ENCODE measurements around the gene CDKN1C.

Gene CDKN1C

GRCh38 chr11:2885017-2885677, 428 bp downstream of the CDKN1C start:
- H3K9ac ChIP-seq (ENCODE audit: low read length): peak overlapping the region; percentile 52
- H3K4me3 ChIP-seq (ENCODE audit: low read depth, low read length): peak overlapping the region; percentile 68
- no peak overlapping the region for H3K27ac ChIP-seq (ENCODE audit: low read depth, low read length)
- no peaks in the 10 kb centered on the region for H3K36me3 ChIP-seq (ENCODE audit: control insufficient read depth, insufficient read depth, low read length)
- no peaks in the 10 kb centered on the region for H3K9me3 ChIP-seq (ENCODE audit: control insufficient read depth, insufficient read depth, low read depth, low read length)
- H3K27me3 ChIP-seq (ENCODE audit: control insufficient read depth, insufficient read depth, low read length): peaks cover 68% of the 10 kb centered on the region
- H3K4me1 ChIP-seq (ENCODE audit: control insufficient read depth, insufficient read depth, low read length): peaks cover 26% of the 10 kb centered on the region

GRCh38 chr11:2883979-2884815, 1.4 kb downstream of the CDKN1C start:
- no peaks in the 10 kb centered on the region for H3K36me3 ChIP-seq (ENCODE audit: control insufficient read depth, insufficient read depth, low read length)
- no peak overlapping the region for H3K27ac ChIP-seq (ENCODE audit: low read depth, low read length)
- H3K4me1 ChIP-seq (ENCODE audit: control insufficient read depth, insufficient read depth, low read length): peaks cover 26% of the 10 kb centered on the region
- peaks cover 76% of the 10 kb centered on the region for H3K27me3 ChIP-seq (ENCODE audit: control insufficient read depth, insufficient read depth, low read length)
- no peaks in the 10 kb centered on the region; the same call in 1 of the 2 replicates for H3K9me3 ChIP-seq (ENCODE audit: control insufficient read depth, insufficient read depth, low read depth, low read length)
- no peak overlapping the region for H3K9ac ChIP-seq (ENCODE audit: low read length)
- H3K4me3 ChIP-seq (ENCODE audit: low read depth, low read length): peak overlapping the region; percentile 64

- Histone ChIP-seq H3K27ac (ENCODE audit: low read depth, low read length) (no peak overlapping the region), H3K27me3 (ENCODE audit: control insufficient read depth, insufficient read depth, low read length) (peaks cover 80% of the 10 kb centered on the region), H3K9ac (ENCODE audit: low read length) (no peak overlapping the region), H3K4me3 (ENCODE audit: low read depth, low read length) (peak overlapping the region; percentile 64), H3K9me3 (ENCODE audit: control insufficient read depth, insufficient read depth, low read depth, low read length) (peaks cover 5% of the 10 kb centered on the region), H3K36me3 (ENCODE audit: control insufficient read depth, insufficient read depth, low read length) (no peaks in the 10 kb centered on the region), H3K4me1 (ENCODE audit: control insufficient read depth, insufficient read depth, low read length) (peaks cover 26% of the 10 kb centered on the region)
Measured at GRCh38 chr11:2883640-2883978, 2.0 kb downstream of the CDKN1C start.

GRCh38 chr11:2882396-2883110, 3.0 kb downstream of the CDKN1C start:
- no peak overlapping the region for H3K9ac ChIP-seq (ENCODE audit: low read length)

GRCh38 chr11:2881981-2882375, 3.6 kb downstream of the CDKN1C start:
- Histone ChIP-seq H3K9me3 (ENCODE audit: control insufficient read depth, insufficient read depth, low read depth, low read length) (peaks cover 7% of the 10 kb centered on the region), H3K4me1 (ENCODE audit: control insufficient read depth, insufficient read depth, low read length) (peaks cover 19% of the 10 kb centered on the region), H3K4me3 (ENCODE audit: low read depth, low read length) (no peak overlapping the region), H3K9ac (ENCODE audit: low read length) (no peak overlapping the region), H3K27me3 (ENCODE audit: control insufficient read depth, insufficient read depth, low read length) (peaks cover 68% of the 10 kb centered on the region), H3K36me3 (ENCODE audit: control insufficient read depth, insufficient read depth, low read length) (no peaks in the 10 kb centered on the region), H3K27ac (ENCODE audit: low read depth, low read length) (no peak overlapping the region)

More at GRCh38 chr11:2882396-2883110, 3.0 kb downstream of the CDKN1C start:
- H3K27me3 ChIP-seq (ENCODE audit: control insufficient read depth, insufficient read depth, low read length): peaks cover 74% of the 10 kb centered on the region
- H3K27ac ChIP-seq (ENCODE audit: low read depth, low read length): no peak overlapping the region
- peaks cover 7% of the 10 kb centered on the region for H3K9me3 ChIP-seq (ENCODE audit: control insufficient read depth, insufficient read depth, low read depth, low read length)
- no peak overlapping the region for H3K4me3 ChIP-seq (ENCODE audit: low read depth, low read length)
- H3K36me3 ChIP-seq (ENCODE audit: control insufficient read depth, insufficient read depth, low read length): no peaks in the 10 kb centered on the region
- H3K4me1 ChIP-seq (ENCODE audit: control insufficient read depth, insufficient read depth, low read length): peaks cover 24% of the 10 kb centered on the region

- no peaks in the 10 kb centered on the region for H3K36me3 ChIP-seq (ENCODE audit: control insufficient read depth, insufficient read depth, low read length)
- H3K27me3 ChIP-seq (ENCODE audit: control insufficient read depth, insufficient read depth, low read length): peaks cover 64% of the 10 kb centered on the region
- no peak overlapping the region for H3K4me3 ChIP-seq (ENCODE audit: low read depth, low read length)
- peaks cover 7% of the 10 kb centered on the region for H3K9me3 ChIP-seq (ENCODE audit: control insufficient read depth, insufficient read depth, low read depth, low read length)
- H3K27ac ChIP-seq (ENCODE audit: low read depth, low read length): no peak overlapping the region
- peaks cover 13% of the 10 kb centered on the region for H3K4me1 ChIP-seq (ENCODE audit: control insufficient read depth, insufficient read depth, low read length)
- H3K9ac ChIP-seq (ENCODE audit: low read length): no peak overlapping the region
Measured at GRCh38 chr11:2881076-2881980, 4.2 kb downstream of the CDKN1C start.

- H3K27ac ChIP-seq (ENCODE audit: low read depth, low read length): no peak overlapping the region
- peaks cover 7% of the 10 kb centered on the region for H3K9me3 ChIP-seq (ENCODE audit: control insufficient read depth, insufficient read depth, low read depth, low read length)
- H3K4me3 ChIP-seq (ENCODE audit: low read depth, low read length): no peak overlapping the region
- no peak overlapping the region for H3K9ac ChIP-seq (ENCODE audit: low read length)
- H3K27me3 ChIP-seq (ENCODE audit: control insufficient read depth, insufficient read depth, low read length): peaks cover 63% of the 10 kb centered on the region
- H3K4me1 ChIP-seq (ENCODE audit: control insufficient read depth, insufficient read depth, low read length): peaks cover 11% of the 10 kb centered on the region
- no peaks in the 10 kb centered on the region for H3K36me3 ChIP-seq (ENCODE audit: control insufficient read depth, insufficient read depth, low read length)
Measured at GRCh38 chr11:2880646-2881045, 4.9 kb downstream of the CDKN1C start.

- Histone ChIP-seq H3K4me1 (ENCODE audit: control insufficient read depth, insufficient read depth, low read length) (peaks cover 7% of the 10 kb centered on the region; the same call in 1 of the 2 replicates), H3K27me3 (ENCODE audit: control insufficient read depth, insufficient read depth, low read length) (peaks cover 64% of the 10 kb centered on the region), H3K36me3 (ENCODE audit: control insufficient read depth, insufficient read depth, low read length) (no peaks in the 10 kb centered on the region), H3K9ac (ENCODE audit: low read length) (no peak overlapping the region), H3K27ac (ENCODE audit: low read depth, low read length) (no peak overlapping the region), H3K9me3 (ENCODE audit: control insufficient read depth, insufficient read depth, low read depth, low read length) (peaks cover 15% of the 10 kb centered on the region), H3K4me3 (ENCODE audit: low read depth, low read length) (no peak overlapping the region)
Measured at GRCh38 chr11:2878782-2879181, 6.8 kb downstream of the CDKN1C start.

GRCh38 chr11:2877474-2877873, 8.1 kb downstream of the CDKN1C start:
- H3K4me3 ChIP-seq (ENCODE audit: low read depth, low read length): no peak overlapping the region
- no peak overlapping the region for H3K9ac ChIP-seq (ENCODE audit: low read length)
- peaks cover 15% of the 10 kb centered on the region for H3K9me3 ChIP-seq (ENCODE audit: control insufficient read depth, insufficient read depth, low read depth, low read length)
- peaks cover 51% of the 10 kb centered on the region for H3K27me3 ChIP-seq (ENCODE audit: control insufficient read depth, insufficient read depth, low read length)
- no peaks in the 10 kb centered on the region for H3K36me3 ChIP-seq (ENCODE audit: control insufficient read depth, insufficient read depth, low read length)
- no peaks in the 10 kb centered on the region for H3K4me1 ChIP-seq (ENCODE audit: control insufficient read depth, insufficient read depth, low read length)
- no peak overlapping the region for H3K27ac ChIP-seq (ENCODE audit: low read depth, low read length)

GRCh38 chr11:2874963-2875362, 10.6 kb downstream of the CDKN1C start:
- H3K9me3 ChIP-seq (ENCODE audit: control insufficient read depth, insufficient read depth, low read depth, low read length): peaks cover 15% of the 10 kb centered on the region
- H3K9ac ChIP-seq (ENCODE audit: low read length): no peak overlapping the region
- no peak overlapping the region for H3K4me3 ChIP-seq (ENCODE audit: low read depth, low read length)
- peaks cover 42% of the 10 kb centered on the region for H3K27me3 ChIP-seq (ENCODE audit: control insufficient read depth, insufficient read depth, low read length)
- no peaks in the 10 kb centered on the region for H3K36me3 ChIP-seq (ENCODE audit: control insufficient read depth, insufficient read depth, low read length)
- peaks cover 5% of the 10 kb centered on the region for H3K4me1 ChIP-seq (ENCODE audit: control insufficient read depth, insufficient read depth, low read length)
- no peak overlapping the region for H3K27ac ChIP-seq (ENCODE audit: low read depth, low read length)

All from HUES6 (cell line).